Fibroblast of peridontal ligament (primary cell): ENCODE data around the gene MAP3K6.
A peak's percentile ranks its signal among the peaks of the same experiment; 100 is the strongest.
"Not testable (repeated sequence)": the region's sequence is repeated elsewhere in the genome, so short reads cannot be mapped to it uniquely, and the experiment has no call there.

Experiments
- DNase-seq: peaks from one replicate; pipeline ENCODE4 v3.0.0-alpha.2; 2010; ENCODE audit errors: extremely low read depth

The MAP3K6 gene

GRCh38 chr1:27366411-27367159, at the start of gene MAP3K6:
TSS of gene MAP3K6 (minus strand) at chr1:27366961. CDS start at chr1:27366597, 364 bp downstream.
- peak; percentile 81 for DNase-seq

GRCh38 chr1:27414091-27414490, 47.3 kb upstream of the MAP3K6 start:
- DNase-seq = no peak

GRCh38 chr1:27413004-27413403, 46.2 kb upstream of the MAP3K6 start:
- DNase-seq = no peak

- DNase-seq = no peak
Observed at GRCh38 chr1:27412502-27412901, 45.7 kb upstream of the MAP3K6 start.

- DNase-seq = no peak
Observed at GRCh38 chr1:27410709-27411108, 43.9 kb upstream of the MAP3K6 start.

GRCh38 chr1:27409669-27410068, 42.9 kb upstream of the MAP3K6 start:
- DNase-seq = no peak

GRCh38 chr1:27408151-27408550, 41.4 kb upstream of the MAP3K6 start:
- DNase-seq = no peak

GRCh38 chr1:27406791-27407190, 40.0 kb upstream of the MAP3K6 start:
- DNase-seq = not testable (repeated sequence)

- DNase-seq = no peak
Observed at GRCh38 chr1:27406362-27406680, 39.6 kb upstream of the MAP3K6 start.

- DNase-seq = not testable (repeated sequence)
Observed at GRCh38 chr1:27405598-27406361, 39.0 kb upstream of the MAP3K6 start.

GRCh38 chr1:27405074-27405473, 38.3 kb upstream of the MAP3K6 start:
- peak; percentile 70 for DNase-seq

- no peak for DNase-seq
Observed at GRCh38 chr1:27403931-27404330, 37.2 kb upstream of the MAP3K6 start.

GRCh38 chr1:27403065-27403726, 36.4 kb upstream of the MAP3K6 start:
- peak; percentile 55 for DNase-seq

GRCh38 chr1:27402349-27402754, 35.6 kb upstream of the MAP3K6 start:
- DNase-seq = peak; percentile 70

GRCh38 chr1:27400963-27401341, 34.2 kb upstream of the MAP3K6 start:
- no peak for DNase-seq

- DNase-seq = peak; percentile 25
Observed at GRCh38 chr1:27400082-27400962, 33.6 kb upstream of the MAP3K6 start.

GRCh38 chr1:27399251-27400025, 32.7 kb upstream of the MAP3K6 start:
- DNase-seq = no peak

GRCh38 chr1:27398405-27399149, 31.8 kb upstream of the MAP3K6 start:
- DNase-seq = no peak

- DNase-seq = no peak
Observed at GRCh38 chr1:27397749-27398148, 31.0 kb upstream of the MAP3K6 start.

- no peak for DNase-seq
Observed at GRCh38 chr1:27397110-27397509, 30.3 kb upstream of the MAP3K6 start.
